Cardiac fibroblast (primary cell): ENCODE measurements around the gene FAM221B.

Experiments
- DNase-seq, 2 donors: peaks; one replicate each; pipeline versions ENCODE4 v3.0.0 to v3.0.0-alpha.2; 2010; ENCODE audit warnings: low read depth in 2 of 2
- H3K4me3 ChIP-seq, 2 donors: replicated peaks in 1 of 2; 1 replicate in 1 of 2; 2 replicates in 1 of 2; pipeline ENCODE4 v1.5.1; 2011; ENCODE audit warnings: low read depth in 2 of 2, low read length in 2 of 2, mild to moderate bottlenecking in 2 of 2, moderate library complexity in 1 of 2
- TF ChIP-seq, protein P1 (sequence below): IDR thresholded peaks from one replicate; pipeline ENCODE4 v1.5.1; 2011; ENCODE audit warnings: low read depth, mild to moderate bottlenecking, low read length, inconsistent platforms

The FAM221B gene

GRCh38 chr9:35793461-35793860 lies 35.1 kb downstream of the FAM221B start:
- no peak for DNase-seq
- TF ChIP-seq, protein P1, sequence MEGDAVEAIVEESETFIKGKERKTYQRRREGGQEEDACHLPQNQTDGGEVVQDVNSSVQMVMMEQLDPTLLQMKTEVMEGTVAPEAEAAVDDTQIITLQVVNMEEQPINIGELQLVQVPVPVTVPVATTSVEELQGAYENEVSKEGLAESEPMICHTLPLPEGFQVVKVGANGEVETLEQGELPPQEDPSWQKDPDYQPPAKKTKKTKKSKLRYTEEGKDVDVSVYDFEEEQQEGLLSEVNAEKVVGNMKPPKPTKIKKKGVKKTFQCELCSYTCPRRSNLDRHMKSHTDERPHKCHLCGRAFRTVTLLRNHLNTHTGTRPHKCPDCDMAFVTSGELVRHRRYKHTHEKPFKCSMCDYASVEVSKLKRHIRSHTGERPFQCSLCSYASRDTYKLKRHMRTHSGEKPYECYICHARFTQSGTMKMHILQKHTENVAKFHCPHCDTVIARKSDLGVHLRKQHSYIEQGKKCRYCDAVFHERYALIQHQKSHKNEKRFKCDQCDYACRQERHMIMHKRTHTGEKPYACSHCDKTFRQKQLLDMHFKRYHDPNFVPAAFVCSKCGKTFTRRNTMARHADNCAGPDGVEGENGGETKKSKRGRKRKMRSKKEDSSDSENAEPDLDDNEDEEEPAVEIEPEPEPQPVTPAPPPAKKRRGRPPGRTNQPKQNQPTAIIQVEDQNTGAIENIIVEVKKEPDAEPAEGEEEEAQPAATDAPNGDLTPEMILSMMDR, result no peak
- no peak overlapping the region for H3K4me3 ChIP-seq

DNA sequence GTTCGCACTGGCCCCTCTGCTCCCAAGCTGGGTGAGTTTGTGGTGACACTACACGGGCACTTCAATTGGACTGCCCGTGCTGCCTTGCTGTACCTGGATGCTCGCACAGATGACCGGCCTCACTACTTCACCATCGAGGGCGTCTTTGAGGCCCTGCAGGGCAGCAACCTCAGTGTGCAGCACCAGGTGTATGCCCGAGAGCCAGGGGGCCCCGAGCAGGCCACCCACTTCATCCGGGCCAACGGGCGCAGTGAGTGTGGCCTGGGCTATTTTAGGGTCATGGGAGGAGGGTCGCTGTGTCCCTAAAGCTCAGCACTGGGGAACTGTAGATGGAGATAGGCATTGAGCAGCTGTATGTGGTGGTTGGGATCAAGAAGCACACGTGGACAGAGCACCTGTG lies 35.7 kb downstream of the FAM221B start:
- TF ChIP-seq, protein P1, result no peak
- no peak for DNase-seq
- peak overlapping the region in 1 of 2 donors; percentile 9 for H3K4me3 ChIP-seq

- peak overlapping the region; percentile 55 to 59 for H3K4me3 ChIP-seq
- DNase-seq, result no peak
- TF ChIP-seq, protein P1, result no peak
These were observed 36.3 kb downstream of the FAM221B start for GRCh38 chr9:35792024-35792813.

GRCh38 chr9:35791297-35791921 lies 37.1 kb downstream of the FAM221B start, which contains the start of gene NPR2:
TSS of gene NPR2 (plus strand) at chr9:35791591. CDS start at chr9:35792409, 818 bp downstream.
- TF ChIP-seq, protein P1, result no peak
- peak within 1 kb of the TSS; percentile 55 to 59 for H3K4me3 ChIP-seq
- peak; percentile 31 to 53 for DNase-seq

DNA sequence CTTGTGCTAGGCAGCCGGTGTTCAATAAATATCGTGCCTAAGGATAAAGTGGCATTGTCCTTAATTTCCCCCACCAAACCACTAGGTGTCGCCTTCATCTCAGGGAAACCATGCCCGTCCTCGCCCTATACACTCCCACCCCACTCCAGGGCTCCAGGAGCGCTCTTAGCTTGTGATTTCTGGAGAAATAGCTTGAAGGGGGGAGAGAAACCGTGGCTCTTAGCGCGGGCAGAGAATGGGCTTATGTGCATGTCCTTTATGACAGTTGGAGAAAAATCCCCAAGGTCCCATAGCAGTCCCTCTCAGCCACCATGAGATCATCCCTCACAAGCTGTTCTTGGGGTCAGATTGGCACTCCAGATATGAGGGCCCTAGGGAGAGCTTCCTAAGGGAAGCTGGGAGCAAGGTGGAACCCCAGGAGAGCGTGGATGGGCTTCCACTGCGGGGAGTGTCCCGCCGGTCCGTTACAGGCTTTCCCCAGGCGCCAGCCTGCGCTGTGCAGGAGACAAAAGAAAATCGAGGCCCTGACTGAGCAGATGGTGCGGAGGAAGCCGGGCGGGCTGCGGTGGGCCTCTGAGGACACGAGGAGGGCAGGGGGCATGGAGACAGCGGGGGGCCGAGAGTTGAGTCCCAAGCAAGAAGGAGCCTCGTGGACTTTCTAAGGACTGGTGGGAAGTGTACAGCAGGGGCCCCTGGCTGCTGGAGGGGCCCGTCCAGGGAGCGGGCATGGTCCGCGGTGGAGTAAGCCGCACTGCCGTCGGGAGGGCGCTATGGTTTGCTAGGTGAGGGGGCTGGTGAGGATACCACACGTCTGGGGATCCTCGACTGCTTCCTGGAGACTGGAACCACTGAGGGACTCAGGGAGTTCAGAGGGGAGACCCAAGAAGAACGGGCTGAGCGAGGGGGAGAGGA lies 37.9 kb downstream of the FAM221B start:
- DNase-seq, result peak; percentile 91 to 93
- TF ChIP-seq, protein P1, result peak; percentile 86
- H3K4me3 ChIP-seq, result no peak overlapping the region

DNA sequence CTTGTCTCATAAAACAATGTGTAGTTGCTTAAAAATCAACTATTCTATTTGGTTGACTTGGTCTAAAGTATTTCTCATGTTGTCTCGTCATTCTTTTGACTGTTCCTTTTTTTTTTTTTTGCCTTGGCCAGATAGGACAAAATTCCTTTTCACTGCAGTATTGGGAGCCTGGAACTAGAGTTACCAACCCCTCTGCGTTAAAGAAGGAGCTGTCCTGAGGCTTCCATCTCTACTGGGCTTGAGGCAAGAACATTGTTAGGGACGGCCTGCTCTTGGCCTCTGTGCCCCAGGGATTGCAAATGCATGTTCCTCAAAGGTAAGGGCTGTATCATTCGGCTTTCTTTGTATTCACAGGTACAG lies 38.5 kb downstream of the FAM221B start:
- TF ChIP-seq, protein P1, result no peak
- H3K4me3 ChIP-seq, result no peak overlapping the region
- DNase-seq, result no peak
